C4-2B (cell line): ENCODE results near the gene MYBPC3.

Experiments
- H3K27ac ChIP-seq: fragments of 450-650 bp; 2 replicates; pipeline ENCODE4 v1.5.1; 2017
- ZFX ChIP-seq: fragments of 450-650 bp; IDR thresholded peaks from 2 replicates; pipeline ENCODE4 v1.6.1; 2017
- TF ChIP-seq, protein P1 (sequence below): fragments of 450-650 bp; conservative IDR thresholded peaks from 2 replicates; pipeline ENCODE4 v1.5.1; 2017; ENCODE audit warnings: mild to moderate bottlenecking

Gene MYBPC3

DNA sequence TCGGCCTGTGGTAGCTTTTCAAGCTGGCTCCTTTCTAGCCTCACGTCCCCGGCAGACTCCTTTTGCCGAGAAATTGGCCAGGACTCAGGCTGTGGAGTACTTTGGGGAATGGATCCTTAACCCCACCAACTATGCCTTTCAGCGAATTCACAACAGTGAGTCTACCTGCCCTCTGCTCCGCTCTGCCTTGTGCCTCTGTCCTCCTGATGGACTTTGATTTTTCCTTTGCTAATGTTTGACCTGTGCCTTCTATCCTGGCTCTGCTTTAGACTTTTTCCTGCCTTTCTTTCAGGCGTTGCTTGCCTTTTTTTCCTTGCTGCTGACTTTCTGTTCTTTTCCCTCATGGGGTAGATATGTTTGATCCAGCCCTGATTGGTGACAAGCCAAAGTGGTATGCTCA lies 70.0 kb downstream of the MYBPC3 start:
- H3K27ac ChIP-seq: no peak overlapping the region
- no peak for TF ChIP-seq ZFX
- TF ChIP-seq, protein P1, sequence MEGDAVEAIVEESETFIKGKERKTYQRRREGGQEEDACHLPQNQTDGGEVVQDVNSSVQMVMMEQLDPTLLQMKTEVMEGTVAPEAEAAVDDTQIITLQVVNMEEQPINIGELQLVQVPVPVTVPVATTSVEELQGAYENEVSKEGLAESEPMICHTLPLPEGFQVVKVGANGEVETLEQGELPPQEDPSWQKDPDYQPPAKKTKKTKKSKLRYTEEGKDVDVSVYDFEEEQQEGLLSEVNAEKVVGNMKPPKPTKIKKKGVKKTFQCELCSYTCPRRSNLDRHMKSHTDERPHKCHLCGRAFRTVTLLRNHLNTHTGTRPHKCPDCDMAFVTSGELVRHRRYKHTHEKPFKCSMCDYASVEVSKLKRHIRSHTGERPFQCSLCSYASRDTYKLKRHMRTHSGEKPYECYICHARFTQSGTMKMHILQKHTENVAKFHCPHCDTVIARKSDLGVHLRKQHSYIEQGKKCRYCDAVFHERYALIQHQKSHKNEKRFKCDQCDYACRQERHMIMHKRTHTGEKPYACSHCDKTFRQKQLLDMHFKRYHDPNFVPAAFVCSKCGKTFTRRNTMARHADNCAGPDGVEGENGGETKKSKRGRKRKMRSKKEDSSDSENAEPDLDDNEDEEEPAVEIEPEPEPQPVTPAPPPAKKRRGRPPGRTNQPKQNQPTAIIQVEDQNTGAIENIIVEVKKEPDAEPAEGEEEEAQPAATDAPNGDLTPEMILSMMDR: no peak
